H9 (cell line): ENCODE results near the gene MCU. TPM values are rescaled to one million over a fixed set of nuclear protein-coding genes. Genes with fewer than 3 reads are reported as not detected.

Experiments
- DNase-seq: peaks from one replicate; pipeline ENCODE4 v3.0.0-alpha.2; 2017
- H2AFZ ChIP-seq: one replicate; pipeline ENCODE4 v1.6.1; 2013; ENCODE audit warnings: mild to moderate bottlenecking, low read length, control low read depth, moderate library complexity
- H2AK5ac ChIP-seq: 2 replicates; pipeline ENCODE4 v1.6.1; 2013; ENCODE audit warnings: low read length, control low read depth, mixed read lengths; ENCODE audit not compliant: insufficient read length
- H2BK120ac ChIP-seq: one replicate; pipeline ENCODE4 v1.6.1; 2013; ENCODE audit warnings: low read depth, mild to moderate bottlenecking, low read length, control low read depth, inconsistent platforms; ENCODE audit not compliant: poor library complexity, severe bottlenecking
- H2BK12ac ChIP-seq: 2 replicates; pipeline ENCODE4 v1.6.1; 2013; ENCODE audit warnings: low read length, control low read depth, mixed read lengths, low read depth; ENCODE audit not compliant: insufficient read length
- H2BK15ac ChIP-seq: 2 replicates; pipeline ENCODE4 v1.6.1; 2013; ENCODE audit warnings: low read depth, low read length, control low read depth
- H2BK20ac ChIP-seq: one replicate; pipeline ENCODE4 v1.6.1; 2013; ENCODE audit warnings: low read depth, mild to moderate bottlenecking, low read length, control low read depth, inconsistent platforms; ENCODE audit not compliant: poor library complexity, severe bottlenecking
- H2BK5ac ChIP-seq: 2 replicates; pipeline ENCODE4 v1.6.1; 2013; ENCODE audit warnings: low read length, control low read depth, mixed read lengths; ENCODE audit not compliant: insufficient read length
- H3K14ac ChIP-seq: 2 replicates; pipeline ENCODE4 v1.6.1; 2013; ENCODE audit warnings: low read length, control low read depth; ENCODE audit not compliant: insufficient read depth
- H3K18ac ChIP-seq: 2 replicates; pipeline ENCODE4 v1.6.1; 2013; ENCODE audit warnings: low read depth, mild to moderate bottlenecking, mixed read lengths, low read length, control low read depth; ENCODE audit not compliant: insufficient read length
- H3K23ac ChIP-seq: 2 replicates; pipeline ENCODE4 v1.6.1; 2013; ENCODE audit warnings: low read length, control low read depth, mixed read lengths, low read depth; ENCODE audit not compliant: insufficient read length
- H3K23me2 ChIP-seq: 2 replicates; pipeline ENCODE4 v1.6.1; 2013; ENCODE audit warnings: low read depth, mild to moderate bottlenecking, mixed read lengths, low read length, control low read depth; ENCODE audit not compliant: insufficient read length, poor library complexity, severe bottlenecking
- H3K27ac ChIP-seq: 2 replicates; pipeline ENCODE4 v1.5.1; 2013; ENCODE audit warnings: low read length, control low read depth, mixed read lengths, low read depth; ENCODE audit not compliant: insufficient read length
- H3K27me3 ChIP-seq: 2 replicates; pipeline ENCODE4 v1.6.1; 2013; ENCODE audit warnings: low read length, control low read depth, inconsistent platforms; ENCODE audit not compliant: insufficient read depth
- H3K4ac ChIP-seq: 2 replicates; pipeline ENCODE4 v1.6.1; 2013; ENCODE audit warnings: low read depth, mild to moderate bottlenecking, control low read depth, inconsistent platforms, low read length, moderate library complexity
- H3K4me1 ChIP-seq: 2 replicates; pipeline ENCODE4 v1.6.1; 2013; ENCODE audit warnings: low read length, control low read depth, inconsistent platforms; ENCODE audit not compliant: insufficient read depth
- H3K4me2 ChIP-seq: 2 replicates; pipeline ENCODE4 v1.6.1; 2013; ENCODE audit warnings: low read length, control low read depth, mixed read lengths; ENCODE audit not compliant: insufficient read length, insufficient read depth
- H3K56ac ChIP-seq: 2 replicates; pipeline ENCODE4 v1.6.1; 2013; ENCODE audit warnings: low read depth, mild to moderate bottlenecking, mixed read lengths, low read length, control low read depth; ENCODE audit not compliant: insufficient read length
- H3K79me1 ChIP-seq: 2 replicates; pipeline ENCODE4 v1.6.1; 2013; ENCODE audit warnings: low read depth, mild to moderate bottlenecking, moderate library complexity, low read length, control low read depth, inconsistent platforms; ENCODE audit not compliant: insufficient read depth, poor library complexity, severe bottlenecking
- H3K79me2 ChIP-seq: 2 replicates; pipeline ENCODE4 v1.6.1; 2013; ENCODE audit warnings: low read length, control low read depth, inconsistent platforms; ENCODE audit not compliant: insufficient read depth
- H3K9ac ChIP-seq: 2 replicates; pipeline ENCODE4 v1.6.1; 2013; ENCODE audit warnings: low read length, control low read depth, mixed read lengths; ENCODE audit not compliant: insufficient read length; ENCODE audit errors: extremely low read depth
- H3K9me3 ChIP-seq: one replicate; pipeline ENCODE4 v1.6.1; 2013; ENCODE audit warnings: low read depth, low read length, inconsistent platforms; ENCODE audit not compliant: control insufficient read depth
- H3T11ph ChIP-seq: one replicate; pipeline ENCODE4 v1.6.1; 2013; ENCODE audit warnings: mild to moderate bottlenecking, low read length, control low read depth, inconsistent platforms
- H4K20me1 ChIP-seq: one replicate; pipeline ENCODE4 v1.6.1; 2013; ENCODE audit not compliant: control insufficient read depth, insufficient read length, insufficient read depth
- H4K5ac ChIP-seq: 2 replicates; pipeline ENCODE4 v1.6.1; 2013; ENCODE audit warnings: low read depth, mild to moderate bottlenecking, mixed read lengths, low read length, control low read depth; ENCODE audit not compliant: insufficient read length
- H4K8ac ChIP-seq: replicated peaks from 2 replicates; pipeline ENCODE4 v1.6.1; 2013; ENCODE audit warnings: low read length, control low read depth, mixed read lengths, low read depth; ENCODE audit not compliant: insufficient read length
- H4K91ac ChIP-seq: 2 replicates; pipeline ENCODE4 v1.6.1; 2013; ENCODE audit warnings: low read depth, mild to moderate bottlenecking, moderate library complexity, mixed read lengths, low read length, control low read depth; ENCODE audit not compliant: insufficient read length
- H3K27ac Mint-ChIP-seq, 3 experiments: 2 replicates in 2 of 3; 3 replicates in 1 of 3; pipeline ENCODE4 v1.8.0; 2020 to 2021; ENCODE audit warnings: mixed read lengths in 3 of 3, mild to moderate bottlenecking in 1 of 3, moderate library complexity in 1 of 3
- H3K27me3 Mint-ChIP-seq: 2 replicates; pipeline ENCODE4 v1.8.0; 2021; ENCODE audit warnings: low read depth, mild to moderate bottlenecking, moderate library complexity, mixed read lengths
- H3K36me3 Mint-ChIP-seq, 3 experiments: 2 replicates in 2 of 3; 3 replicates in 1 of 3; pipeline ENCODE4 v1.8.0; 2020 to 2021; ENCODE audit warnings: low read depth in 3 of 3, mixed read lengths in 3 of 3; ENCODE audit not compliant: insufficient read depth in 1 of 3
- H3K4me1 Mint-ChIP-seq, 2 experiments: 2 replicates each; pipeline ENCODE4 v1.8.0; 2020; ENCODE audit warnings: mixed read lengths in 2 of 2
- H3K4me3 Mint-ChIP-seq, 2 experiments: 2 replicates in 1 of 2; 3 replicates in 1 of 2; pipeline ENCODE4 v1.8.0; 2020 to 2021; ENCODE audit warnings: mild to moderate bottlenecking in 2 of 2, mixed read lengths in 2 of 2, moderate library complexity in 1 of 2
- H3K9me3 Mint-ChIP-seq, 2 experiments: 2 replicates in 1 of 2; 3 replicates in 1 of 2; pipeline ENCODE4 v1.8.0; 2020; ENCODE audit warnings: mild to moderate bottlenecking in 2 of 2, mixed read lengths in 2 of 2, moderate library complexity in 1 of 2
- CTCF ChIP-seq: fragments of 200-600 bp; sonication (generic); conservative IDR thresholded peaks from 3 replicates; pipeline ENCODE4 v1.8.0; 2021; ENCODE audit warnings: antibody characterized with exemption, mild to moderate bottlenecking
- WGBS: extraction: QIAGEN DNeasy Blood & Tissue Kit; methylation state at CpG from one replicate; pipeline ENCODE4 v1.1.7; 2013; ENCODE audit warnings: missing lambda C conversion rate, low lambda C conversion rate, mixed read lengths; ENCODE audit not compliant: insufficient read length; ENCODE audit errors: extremely low coverage; 5-methylcytosine and 5-hydroxymethylcytosine counted together
- total RNA-seq: library from RNA; stranded (reverse); gene quantifications from 2 replicates; pipeline ENCODE4 v1.2.1, GENCODE V29; 2021

The MCU gene
- total RNA-seq, 1 experiment from 2014 or later, result 36.6 TPM

GRCh38 chr10:72809006-72809405 is 117.1 kb downstream of the MCU start:
- no peak for TF ChIP-seq CTCF
- H3K9me3 Mint-ChIP-seq, result no peaks in the 10 kb centered on the region
- Histone ChIP-seq H3K79me2 (no peaks in the 10 kb centered on the region; the same call in 1 of the 2 replicates), H3K27me3 (no peaks in the 10 kb centered on the region), H2BK5ac (no peak overlapping the region), H3K23me2 (no peaks in the 10 kb centered on the region), H3K4ac (no peak overlapping the region), H3K4me2 (no peak overlapping the region), H3K56ac (no peak overlapping the region), H2BK20ac (no peak overlapping the region), H3K9ac (no peak overlapping the region), H4K8ac (no peak overlapping the region), H3K79me1 (no peaks in the 10 kb centered on the region), H2BK120ac (no peak overlapping the region), H2AFZ (no peak overlapping the region), H3K4me1 (no peaks in the 10 kb centered on the region), H2BK12ac (no peak overlapping the region), H4K91ac (no peak overlapping the region), H3K14ac (no peak overlapping the region), H4K5ac (no peak overlapping the region), H3K23ac (no peak overlapping the region), H2BK15ac (no peak overlapping the region), H3K18ac (no peak overlapping the region), H3T11ph (no peak overlapping the region), H3K27ac (no peak overlapping the region), H3K9me3 (no peaks in the 10 kb centered on the region), H4K20me1 (no peaks in the 10 kb centered on the region), H2AK5ac (no peak overlapping the region)
- no peaks in the 10 kb centered on the region for H3K27me3 Mint-ChIP-seq
- H3K4me1 Mint-ChIP-seq, result peaks cover 22 to 29% of the 10 kb centered on the region in 2 experiments
- H3K4me3 Mint-ChIP-seq, result no peak overlapping the region
- peaks cover 0 to 2% (median 0%) of the 10 kb centered on the region in 3 experiments; a peak in 2 of 7 replicates for H3K36me3 Mint-ChIP-seq
- DNase-seq, result no peak
- H3K27ac Mint-ChIP-seq, result peak overlapping the region in 1 of 3 experiments; percentile 41; a peak in 2 of 7 replicates
- no CpG with 5 or more reads among the region's 1 CpG for WGBS
